ENCODE measurements around the gene ACAN. TPM values are rescaled to one million over a fixed set of nuclear protein-coding genes. Genes with fewer than 3 reads are reported as not detected.

Gene ACAN
- total and polyA plus RNA-seq, 2 of the 8 experiments (the other 6 are each of a cell fraction or from before 2014, with no cell fraction given): 0.71 to 0.73 TPM

GRCh38 chr15:88800026-88800425 lies 3.2 kb upstream of the ACAN start (continued):
- no peak for TF ChIP-seq CTCF (IDR thresholded peaks at IDR 0.05; ENCODE audit: control extremely low read depth in 1 of 3, insufficient read depth in 1 of 3, low read depth in 1 of 3, low read length in 3 of 3)
- no peak for TF ChIP-seq EZH2 (IDR thresholded peaks at IDR 0.05; ENCODE audit: low read depth, low read length, severe bottlenecking)
- no peak for TF ChIP-seq RFX5 (IDR thresholded peaks at IDR 0.05; ENCODE audit: borderline replicate concordance, low read depth, low read length)
- TF ChIP-seq CBX5 (IDR thresholded peaks at IDR 0.05; ENCODE audit: low read depth, low read length): no peak
- TF ChIP-seq ZNF274 (IDR thresholded peaks at IDR 0.05; ENCODE audit: borderline replicate concordance, extremely low read depth, low read length): no peak
- TF ChIP-seq ASH2L (IDR thresholded peaks at IDR 0.05; ENCODE audit: low read length): no peak
- no peak for TF ChIP-seq POU5F1 (IDR thresholded peaks at IDR 0.05; ENCODE audit: low read depth, low read length)
- TF ChIP-seq TEAD4 (IDR thresholded peaks at IDR 0.05; ENCODE audit: low read depth, low read length): no peak
- TF ChIP-seq GTF2F1 (IDR thresholded peaks at IDR 0.05; ENCODE audit: borderline replicate concordance, low read depth, low read length): no peak
